Measurements from ENCODE around the gene TTYH3.

Gene TTYH3

DNA sequence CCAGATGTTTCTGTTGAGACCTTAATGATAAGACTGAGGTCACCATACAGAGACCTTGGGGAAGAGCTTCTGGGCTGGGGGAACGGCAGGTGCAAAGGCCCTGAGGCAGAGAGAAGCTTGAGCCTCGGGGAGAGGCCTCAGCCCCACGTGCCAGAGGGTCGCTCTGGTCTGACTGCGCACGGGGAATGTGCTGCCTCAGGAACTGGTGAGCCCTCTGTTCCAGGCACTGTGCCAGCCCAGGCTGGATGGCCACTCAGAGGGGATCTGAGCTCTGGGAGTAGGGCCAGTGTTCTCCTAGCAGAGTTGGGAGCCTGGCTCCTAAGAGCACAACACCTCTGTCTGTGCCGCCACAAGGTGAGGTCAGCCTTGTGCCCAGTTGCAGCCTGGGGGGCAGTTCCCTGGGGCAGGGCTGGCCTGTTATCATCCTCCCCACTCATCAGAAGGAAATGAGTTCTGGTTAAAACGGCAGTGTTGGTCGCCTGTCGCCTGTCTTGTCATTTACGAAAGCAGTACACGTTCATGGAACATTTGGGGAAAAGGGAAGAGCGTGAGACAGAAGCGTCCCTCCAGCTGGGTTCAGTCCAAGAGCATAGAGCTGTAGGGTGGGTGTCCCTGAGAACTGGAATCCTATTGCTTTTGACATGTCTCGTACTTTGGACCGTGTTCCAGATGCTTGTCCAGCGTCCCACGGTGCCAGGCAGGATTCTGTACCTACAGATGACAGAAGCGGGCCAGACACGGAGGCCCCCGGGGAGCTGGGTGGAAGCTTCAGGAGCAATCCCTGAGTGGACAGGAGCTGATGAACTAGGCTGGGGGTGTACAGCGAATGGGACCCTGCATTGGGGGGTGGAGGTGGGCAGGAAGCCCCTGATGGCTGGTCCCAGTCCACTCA, 4.3 kb downstream of the TTYH3 start:
- no peak for DNase-seq

- no peak for DNase-seq
Measured at GRCh38 chr7:2637066-2637471, 5.3 kb downstream of the TTYH3 start.

- no peak for DNase-seq
Measured at GRCh38 chr7:2637505-2638223, 5.9 kb downstream of the TTYH3 start.

DNA sequence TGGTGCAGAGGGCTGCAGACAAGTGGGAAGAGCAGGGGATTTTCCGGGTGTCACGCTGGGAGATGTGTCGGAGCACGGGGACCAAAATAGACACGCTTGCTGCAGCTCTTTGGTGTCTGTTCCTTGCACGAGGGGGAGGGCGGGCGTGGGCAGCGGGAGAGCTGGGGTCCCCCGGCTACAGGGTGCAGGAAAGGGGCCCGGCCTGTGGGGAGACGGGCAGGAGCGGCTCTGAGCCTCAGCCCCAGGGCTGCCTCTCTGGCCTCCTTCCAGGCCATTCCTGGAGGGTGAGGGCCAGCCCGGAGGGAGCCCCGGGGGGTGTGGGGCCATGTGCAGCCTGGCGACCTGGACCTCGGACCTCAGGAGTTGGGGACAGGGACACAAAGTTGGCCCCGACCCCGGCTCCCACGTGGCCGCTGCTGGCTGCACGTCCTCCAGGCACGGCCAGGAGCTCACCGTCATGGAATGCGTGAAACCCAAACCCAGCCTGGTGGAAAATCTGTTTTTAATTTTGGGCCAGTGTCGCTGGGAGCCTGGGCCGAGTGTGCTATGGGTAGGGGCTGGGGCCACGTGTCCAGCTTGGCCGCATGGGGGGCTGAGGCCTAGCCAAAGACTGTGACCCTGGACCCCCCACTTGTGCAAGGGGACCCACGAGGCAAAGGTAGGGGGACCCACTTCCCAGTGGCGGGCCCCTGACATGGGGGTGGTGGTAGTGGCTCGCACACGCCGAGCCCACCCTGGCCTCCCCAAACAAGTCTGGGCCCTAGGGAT, 6.6 kb downstream of the TTYH3 start:
- no peak for DNase-seq

GRCh38 chr7:2639181-2639681, 7.4 kb downstream of the TTYH3 start:
- no peak for DNase-seq

- no peak for DNase-seq
Measured at GRCh38 chr7:2639695-2640481, 8.1 kb downstream of the TTYH3 start.

GRCh38 chr7:2640482-2640830, 8.7 kb downstream of the TTYH3 start:
- no peak for DNase-seq

DNA sequence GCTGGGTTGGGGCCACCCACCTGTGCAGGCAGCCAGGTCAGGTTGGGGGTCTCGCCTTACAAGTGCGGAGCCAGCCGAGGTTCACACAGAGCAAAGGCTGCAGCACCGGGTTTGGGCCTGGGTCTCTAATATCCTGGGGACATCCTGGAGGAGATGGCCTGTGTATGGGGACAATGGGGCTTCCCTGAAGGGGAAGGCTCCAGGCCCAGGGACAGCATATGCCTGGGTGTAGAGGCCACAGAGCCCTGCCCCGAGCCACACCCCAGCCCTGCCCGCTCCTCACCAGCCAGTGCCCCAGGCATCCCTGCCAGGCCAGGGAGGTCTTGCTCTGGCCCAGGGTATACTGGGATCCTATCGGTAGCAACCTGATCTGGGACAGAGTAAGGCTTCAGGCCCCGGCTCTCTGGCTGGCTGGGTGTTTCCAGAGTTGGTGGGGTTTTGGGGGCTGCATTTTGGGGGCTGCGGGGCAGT, 9.1 kb downstream of the TTYH3 start:
- DNase-seq = no peak

DNA sequence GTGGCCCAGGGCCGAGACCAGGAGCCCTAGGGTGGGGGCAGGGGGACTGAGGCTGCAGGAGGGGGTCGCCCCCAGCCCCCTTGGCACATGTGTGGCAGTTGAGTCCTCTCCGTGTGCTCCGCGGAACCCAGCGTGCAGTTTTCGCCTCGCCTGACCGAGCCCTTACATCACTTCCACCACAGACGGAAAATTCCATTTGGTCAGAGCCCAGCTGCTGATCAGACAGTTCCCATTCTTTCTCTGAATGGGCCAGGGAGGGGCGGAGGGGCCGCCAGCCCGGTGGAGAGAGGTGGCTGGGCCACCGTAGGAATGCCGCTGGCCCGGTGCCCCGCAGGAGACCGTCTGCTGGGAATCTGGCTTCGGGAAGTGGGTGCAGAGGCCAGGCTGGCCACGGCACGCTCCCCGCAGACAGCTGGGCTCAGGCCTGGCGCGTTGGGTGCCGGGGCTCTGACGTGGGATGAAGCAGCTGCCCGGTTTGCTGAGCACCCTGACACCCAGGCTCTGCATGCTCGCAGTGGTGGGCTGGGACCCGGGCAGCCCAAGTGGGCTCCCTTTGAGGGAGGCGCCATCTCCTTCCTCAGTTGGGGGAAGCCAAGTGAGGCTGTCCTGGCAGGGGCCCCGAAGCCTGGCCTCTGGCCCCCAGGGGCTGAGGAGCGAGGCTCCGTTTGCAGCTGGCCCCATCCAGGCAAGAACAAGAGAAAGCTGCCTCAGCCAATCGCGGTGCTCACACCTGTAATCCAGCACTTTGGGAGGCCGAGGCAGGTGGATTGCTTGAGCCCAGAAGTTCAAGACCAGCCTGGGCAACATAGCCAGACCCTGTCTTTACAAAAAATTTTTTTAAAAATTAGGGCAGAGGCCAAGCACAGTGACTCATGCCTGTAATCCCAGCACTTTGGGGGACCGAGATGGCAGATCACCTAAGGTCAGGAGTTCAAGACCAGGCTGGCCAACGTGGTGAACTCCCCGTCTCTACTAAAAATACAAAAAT, 9.9 kb downstream of the TTYH3 start:
- DNase-seq = no peak

- no peak for DNase-seq
Measured at GRCh38 chr7:2643386-2644219, 11.8 kb downstream of the TTYH3 start.

- no peak for DNase-seq
Measured at GRCh38 chr7:2644220-2644561, 12.4 kb downstream of the TTYH3 start.

DNA sequence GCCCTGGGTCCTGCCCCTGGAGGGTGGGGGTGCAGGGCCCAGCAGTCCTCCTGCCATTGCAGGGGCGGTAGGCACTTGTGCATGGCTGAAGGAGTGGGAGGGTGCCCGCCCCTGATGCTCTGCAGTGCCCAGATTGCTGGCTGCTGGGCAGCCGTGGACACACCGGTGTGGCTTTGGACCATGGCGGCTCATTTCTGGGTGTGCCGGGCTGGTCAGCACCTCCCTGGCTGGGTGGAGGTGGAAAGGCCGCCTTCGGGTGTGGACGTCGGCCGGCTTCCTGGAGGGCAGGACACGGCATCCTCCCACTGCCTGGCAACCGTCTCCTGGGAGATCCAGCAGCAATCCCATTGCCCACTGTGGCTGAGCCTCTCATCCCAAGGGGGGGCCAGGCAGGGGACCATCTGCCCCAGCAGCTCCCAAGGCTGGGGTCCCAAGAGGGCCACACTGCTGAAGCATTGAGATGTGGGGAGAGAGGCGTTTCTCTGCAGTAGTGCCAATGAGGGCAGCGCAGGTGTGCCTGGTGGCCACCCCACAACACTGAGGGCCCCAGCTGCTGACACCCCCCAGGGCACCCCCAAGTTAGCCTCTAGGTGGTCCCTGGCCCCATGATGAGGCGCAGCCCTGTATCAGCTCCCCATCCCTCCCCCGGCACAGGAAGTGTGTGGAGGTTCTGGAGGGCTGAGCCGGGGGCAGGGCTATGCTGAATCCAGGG, 12.9 kb downstream of the TTYH3 start:
- no peak for DNase-seq

- DNase-seq = peak in 2 of 6 experiments; percentile 12 to 29
Measured at GRCh38 chr7:2645274-2645868, 13.6 kb downstream of the TTYH3 start.

GRCh38 chr7:2646336-2646679, 14.5 kb downstream of the TTYH3 start:
- DNase-seq = no peak

DNA sequence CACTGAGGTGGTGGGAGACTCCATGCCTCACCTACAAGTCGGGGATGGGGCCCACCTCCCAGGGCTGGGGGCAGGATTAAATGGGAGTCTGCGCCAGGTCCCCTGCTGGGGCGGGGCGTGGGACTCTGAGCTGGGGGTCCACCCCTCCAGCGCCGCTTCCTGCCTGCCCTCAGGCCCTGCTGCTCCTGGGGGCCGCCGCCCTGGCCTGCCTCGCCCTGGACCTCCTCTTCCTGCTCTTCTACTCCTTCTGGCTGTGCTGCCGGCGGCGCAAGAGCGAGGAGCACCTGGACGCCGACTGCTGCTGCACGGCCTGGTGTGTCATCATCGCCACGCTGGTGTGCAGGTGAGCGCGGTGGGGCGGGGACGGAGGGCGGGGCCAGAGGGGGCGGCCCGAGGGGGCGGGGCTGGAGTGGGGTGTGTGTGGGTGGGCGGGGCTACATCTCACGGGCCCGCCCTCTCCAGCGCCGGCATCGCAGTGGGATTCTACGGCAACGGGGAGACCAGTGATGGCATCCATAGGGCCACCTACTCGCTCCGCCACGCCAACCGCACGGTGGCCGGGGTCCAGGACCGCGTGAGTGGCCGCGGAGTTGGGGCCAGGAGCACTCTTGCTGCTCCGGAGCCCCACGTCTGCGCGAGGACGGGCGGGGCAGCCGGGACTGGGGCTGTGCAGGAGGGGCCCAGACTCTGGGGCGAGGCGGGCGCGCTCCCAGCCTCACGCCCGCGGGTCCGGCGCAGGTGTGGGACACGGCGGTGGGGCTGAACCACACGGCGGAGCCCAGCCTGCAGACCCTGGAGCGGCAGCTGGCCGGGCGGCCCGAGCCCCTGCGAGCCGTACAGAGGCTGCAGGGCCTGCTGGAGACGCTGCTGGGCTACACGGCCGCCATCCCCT, 15.1 kb downstream of the TTYH3 start:
- DNase-seq = no peak

- DNase-seq = no peak
Measured at GRCh38 chr7:2647594-2648172, 15.9 kb downstream of the TTYH3 start.

DNA sequence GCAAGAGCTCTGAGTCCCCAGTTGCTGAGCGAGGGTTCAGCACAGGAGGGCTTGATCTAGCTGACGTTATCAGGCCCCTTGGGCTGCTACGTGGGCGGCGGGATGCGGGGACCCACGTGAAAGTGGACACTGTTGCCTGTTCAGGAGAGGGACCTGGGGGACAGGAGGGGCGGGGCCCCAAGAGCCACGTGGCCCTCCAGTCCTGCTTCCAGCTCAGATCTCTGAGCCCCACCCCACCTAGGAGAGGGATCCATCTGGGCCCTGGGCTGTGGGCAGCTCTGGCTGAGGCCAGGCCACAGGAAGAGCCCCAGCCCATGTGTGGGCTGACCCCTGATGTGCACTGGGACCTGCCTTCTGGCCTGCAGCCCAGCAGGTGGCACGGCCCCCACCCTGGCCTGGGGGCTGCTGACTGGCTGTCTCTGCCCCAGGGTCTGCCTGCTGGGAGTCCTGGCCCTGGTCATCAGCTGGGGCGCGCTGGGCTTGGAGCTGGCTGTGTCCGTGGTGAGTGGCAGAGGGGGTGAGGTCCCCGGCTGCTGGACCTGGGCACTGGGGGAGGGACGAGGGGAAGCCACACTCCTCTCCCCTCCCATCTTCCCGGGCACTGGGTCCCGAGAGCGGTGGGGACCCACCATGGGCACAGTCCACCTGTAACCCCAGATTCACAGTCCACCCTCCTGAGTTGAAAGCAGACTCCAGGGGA, 17.5 kb downstream of the TTYH3 start:
- DNase-seq = no peak
